ENCODE measurements around the gene MTRR.

Gene MTRR

DNA sequence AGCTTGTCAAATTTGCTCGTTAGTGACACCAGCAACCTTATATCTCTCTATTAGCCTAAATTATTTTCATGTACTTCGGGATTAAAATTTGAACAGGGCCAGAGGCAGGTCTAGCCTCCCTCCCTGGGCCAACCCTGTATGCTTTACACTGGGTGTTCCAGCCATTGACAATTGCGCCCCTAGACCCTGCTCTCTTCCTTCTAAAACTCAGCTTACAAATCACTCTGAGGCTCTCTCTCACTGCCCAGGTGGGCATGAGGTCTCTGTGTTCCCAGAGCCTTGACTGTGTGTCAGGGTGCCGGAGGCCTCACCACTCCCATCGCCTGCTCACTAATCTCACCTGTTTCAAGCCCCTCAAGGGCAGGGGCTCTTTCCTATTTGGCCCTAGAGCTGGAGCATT, 11.6 kb upstream of the MTRR start:
- no peak for DNase-seq (ENCODE audit: low read depth)

DNA sequence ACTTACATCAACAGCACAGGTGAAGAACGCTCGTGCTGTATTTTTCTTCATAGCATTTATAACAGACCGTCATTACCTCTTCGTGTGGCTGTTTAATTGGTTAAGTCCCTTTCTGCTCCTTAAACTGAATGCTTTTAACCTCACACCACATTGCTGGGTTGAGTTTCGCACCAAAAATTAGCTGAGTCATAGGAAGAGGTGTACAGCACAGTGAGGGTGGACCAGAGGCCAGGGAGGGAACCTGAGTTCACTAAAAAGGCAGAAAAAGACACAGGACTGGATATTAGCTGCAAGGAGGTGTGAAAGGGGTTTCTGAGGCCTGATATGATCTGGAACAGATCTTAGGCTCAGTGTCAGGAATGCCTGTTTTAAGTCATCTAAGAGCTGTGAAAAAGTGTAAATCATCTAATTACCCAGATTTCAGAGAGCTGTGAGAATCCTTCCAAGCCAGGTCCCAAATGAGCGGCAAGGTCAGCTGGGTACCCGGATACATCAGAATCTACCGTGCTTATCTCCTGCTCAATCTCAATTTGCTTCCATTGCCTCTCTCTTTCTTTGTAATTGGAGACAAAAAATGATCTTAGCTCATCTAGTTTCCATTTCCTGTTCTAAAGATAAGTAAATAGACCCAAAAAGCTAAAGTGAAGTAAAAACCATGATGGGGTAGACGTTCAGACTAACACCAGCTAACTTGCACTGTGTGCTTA, 10.9 kb upstream of the MTRR start:
- no peak for DNase-seq (ENCODE audit: low read depth)

DNA sequence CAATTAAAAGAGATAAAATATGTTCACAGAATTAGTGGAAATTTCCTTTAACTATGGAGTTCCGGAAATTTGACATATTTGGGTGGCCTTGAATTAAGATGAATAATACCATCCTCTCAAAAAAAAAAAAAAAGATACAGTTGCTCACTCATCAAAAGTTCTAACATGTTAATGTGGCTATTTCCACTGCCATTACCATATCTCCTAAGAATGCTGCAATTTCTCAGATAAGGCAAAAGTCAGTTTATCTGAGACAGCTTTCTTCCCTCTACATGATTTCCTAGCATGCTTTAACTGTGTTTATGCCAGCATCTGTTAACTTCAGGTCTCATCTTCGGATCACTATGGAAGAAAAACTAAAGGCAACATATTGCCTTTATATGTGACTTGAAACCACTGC, 2.8 kb upstream of the MTRR start:
- DNase-seq (ENCODE audit: low read depth): no peak

DNA sequence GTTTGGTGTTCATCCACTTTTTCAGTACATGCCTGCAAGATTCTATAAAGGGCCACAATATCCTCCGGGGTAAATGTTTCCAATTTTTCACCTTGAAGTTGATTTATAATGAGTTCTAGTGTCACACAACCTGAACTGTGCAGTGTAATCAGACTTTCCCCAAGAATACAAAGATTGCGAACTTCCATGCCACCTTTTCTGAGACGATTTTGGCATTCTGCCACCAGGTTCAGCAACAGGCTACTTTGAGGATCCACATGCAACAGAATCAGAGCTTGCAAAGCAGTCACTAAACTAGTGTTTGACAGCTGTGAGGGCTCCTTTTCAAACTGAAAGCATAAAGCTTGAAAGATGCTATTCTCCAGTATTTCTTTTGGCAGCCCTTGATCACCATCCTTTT, 1.7 kb upstream of the MTRR start:
- DNase-seq (ENCODE audit: low read depth): no peak

DNA sequence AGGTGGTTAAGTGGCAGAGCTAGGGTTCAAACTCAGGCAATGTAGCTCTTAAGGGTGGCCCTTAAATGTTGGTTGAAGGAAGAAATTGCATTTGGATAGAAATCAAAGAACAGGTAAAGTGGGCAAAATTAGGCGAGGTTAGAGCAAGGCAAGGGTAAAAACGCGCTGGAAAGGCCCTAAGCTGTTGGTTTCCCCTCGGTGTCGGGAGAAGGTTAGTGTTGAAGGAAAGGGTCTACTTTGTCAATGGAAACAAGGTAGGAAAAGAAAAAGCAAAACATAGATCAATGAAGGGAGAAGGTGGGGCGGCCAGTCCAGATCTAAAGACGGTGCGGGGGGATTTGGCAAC, 548 bp upstream of the MTRR start:
- DNase-seq (ENCODE audit: low read depth): no peak

DNA sequence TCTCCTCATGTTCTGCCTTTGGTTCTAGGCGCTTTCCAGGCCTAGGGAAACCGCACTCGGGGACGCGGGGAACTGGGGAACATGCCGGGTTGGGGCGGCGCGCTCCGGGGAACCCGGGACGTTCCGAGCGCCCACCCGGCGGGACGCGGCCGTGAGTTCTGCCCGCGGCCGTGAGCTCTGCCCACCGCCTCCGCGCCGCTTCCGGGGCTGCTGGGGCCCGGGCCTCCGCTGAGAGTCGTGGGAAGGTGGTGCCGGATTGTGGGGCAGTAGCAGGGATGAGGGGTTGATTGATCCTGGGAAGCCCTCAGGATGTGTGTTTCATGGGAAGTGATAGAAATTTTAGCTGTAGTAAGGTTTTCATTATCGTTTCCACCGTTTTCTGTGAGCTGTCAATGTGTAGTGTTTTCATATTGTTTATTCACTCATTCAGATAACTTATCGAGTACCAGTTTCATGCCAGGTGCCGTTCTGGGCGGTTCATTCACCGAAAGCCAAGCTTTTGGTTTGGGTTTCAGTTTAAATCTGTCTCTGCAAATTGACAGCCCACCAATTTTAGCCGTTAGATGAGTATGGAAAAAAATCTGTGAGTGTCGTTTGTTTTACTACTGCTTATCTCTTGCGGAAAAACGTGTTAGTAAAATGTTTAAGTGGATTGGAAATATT, 657 bp downstream of the MTRR start:
- DNase-seq (ENCODE audit: low read depth): no peak

DNA sequence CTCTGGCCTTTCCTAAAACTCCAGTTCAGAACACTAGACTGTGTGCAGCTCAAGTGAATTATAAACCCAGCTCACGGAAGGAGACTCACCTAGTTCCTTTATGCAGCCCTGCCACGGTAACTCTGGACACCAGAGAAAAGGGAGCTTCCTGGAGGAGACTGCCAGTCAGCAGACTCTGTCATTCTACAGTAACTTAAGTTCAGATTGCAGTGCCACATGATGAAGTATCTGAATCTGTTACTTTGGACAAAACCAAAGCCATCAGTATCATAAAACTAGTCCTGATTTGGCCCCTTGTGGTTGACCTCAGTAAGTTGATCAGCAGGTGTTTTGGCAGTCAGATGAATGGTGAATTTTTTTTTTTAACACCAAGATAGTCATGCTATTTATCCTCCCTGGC, 2.7 kb downstream of the MTRR start:
- no peak for DNase-seq (ENCODE audit: low read depth)

DNA sequence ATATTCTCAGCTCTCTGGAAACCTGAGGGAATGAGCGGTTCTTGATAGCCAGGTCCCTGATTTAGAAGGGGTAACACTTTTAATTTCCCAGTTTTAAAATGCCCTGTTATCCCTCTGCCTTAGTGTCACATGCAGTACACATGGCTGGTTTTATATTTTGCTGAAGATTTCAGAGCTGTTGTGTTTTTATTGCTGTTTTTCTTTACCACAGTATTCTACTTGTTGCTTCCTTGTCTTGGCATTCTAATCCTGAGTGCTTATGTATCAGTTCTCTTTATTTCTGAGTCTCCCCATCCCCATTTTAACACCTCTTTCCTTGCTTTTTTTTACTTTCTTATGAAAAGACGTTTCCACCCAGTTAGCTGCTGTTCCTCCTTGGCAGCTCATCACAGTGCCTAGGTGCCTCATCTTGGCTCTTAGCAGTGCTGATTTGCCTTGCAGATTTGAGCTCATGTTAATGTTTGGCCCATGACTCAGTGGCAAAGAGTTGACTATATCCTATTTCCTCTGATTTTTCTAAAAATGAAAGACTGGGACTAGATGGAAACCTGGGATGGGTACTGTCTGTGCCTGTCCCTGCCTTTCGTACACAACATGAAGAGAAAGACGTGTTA, 3.7 kb downstream of the MTRR start:
- DNase-seq (ENCODE audit: low read depth): no peak

DNA sequence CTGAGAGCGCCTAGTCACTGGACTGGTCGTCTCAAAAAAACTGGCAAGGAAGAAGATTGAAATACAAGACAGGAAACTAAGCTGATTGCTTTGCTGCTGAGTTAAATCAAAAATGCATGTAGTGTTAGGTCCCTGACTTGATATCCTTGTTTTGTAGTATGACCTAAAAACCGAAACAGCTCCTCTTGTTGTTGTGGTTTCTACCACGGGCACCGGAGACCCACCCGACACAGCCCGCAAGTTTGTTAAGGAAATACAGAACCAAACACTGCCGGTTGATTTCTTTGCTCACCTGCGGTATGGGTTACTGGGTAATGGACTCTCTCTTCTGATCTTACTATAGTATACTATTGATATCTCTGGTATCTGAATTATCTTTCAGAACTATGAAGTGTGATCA, 4.3 kb downstream of the MTRR start:
- DNase-seq (ENCODE audit: low read depth): no peak

DNA sequence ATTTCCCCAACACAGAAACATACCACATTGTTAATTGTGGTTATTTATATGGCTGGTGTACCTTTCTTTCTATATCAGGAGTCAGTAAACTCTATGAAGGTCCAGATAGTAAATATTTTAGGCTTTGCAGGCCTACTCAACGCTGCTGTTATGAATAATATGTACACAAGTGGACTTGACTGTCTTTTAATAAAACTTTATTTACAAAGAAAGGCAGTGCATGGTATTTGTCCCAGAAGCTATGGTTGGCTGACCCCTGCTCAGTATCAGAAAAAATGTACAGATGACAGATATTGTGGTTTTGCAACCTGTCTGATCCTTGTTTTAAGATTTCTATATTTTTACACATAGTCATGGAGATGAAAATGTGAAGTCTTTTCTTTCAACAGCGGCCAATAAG, 5.7 kb downstream of the MTRR start:
- DNase-seq (ENCODE audit: low read depth): no peak

DNA sequence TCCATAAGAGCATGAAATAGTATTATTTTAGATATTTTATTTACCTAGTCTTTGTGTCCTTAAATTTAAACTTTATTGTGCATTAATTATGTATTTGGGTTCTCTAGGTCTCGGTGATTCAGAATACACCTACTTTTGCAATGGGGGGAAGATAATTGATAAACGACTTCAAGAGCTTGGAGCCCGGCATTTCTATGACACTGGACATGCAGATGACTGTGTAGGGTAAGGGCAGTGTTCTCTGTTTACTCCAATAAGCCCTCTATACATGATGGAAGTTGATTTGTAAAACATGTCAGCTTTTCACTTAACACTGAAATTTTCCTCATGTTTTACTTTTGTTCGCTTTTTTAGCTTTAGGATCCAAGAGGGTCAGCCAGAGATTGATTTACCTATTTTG, 6.2 kb downstream of the MTRR start:
- DNase-seq (ENCODE audit: low read depth): no peak

DNA sequence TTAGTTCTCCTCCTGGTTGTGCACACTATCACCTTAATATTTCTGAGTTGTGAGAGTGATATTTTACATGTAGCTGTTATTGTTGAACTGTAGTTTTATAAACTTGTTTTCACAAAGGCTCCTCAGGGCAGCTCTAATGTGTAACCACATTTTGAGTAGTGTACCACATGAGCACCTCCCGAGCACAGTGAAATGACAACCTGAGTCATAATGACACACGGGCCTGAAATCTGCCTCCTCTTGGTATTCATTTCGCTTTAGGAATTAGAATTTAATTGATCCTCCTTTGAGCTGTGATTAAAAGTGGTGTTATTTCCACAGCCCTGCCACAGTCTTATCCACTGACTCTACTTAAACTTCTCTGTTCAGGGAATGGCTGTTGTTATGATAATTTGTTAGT, 7.9 kb downstream of the MTRR start:
- DNase-seq (ENCODE audit: low read depth): no peak

DNA sequence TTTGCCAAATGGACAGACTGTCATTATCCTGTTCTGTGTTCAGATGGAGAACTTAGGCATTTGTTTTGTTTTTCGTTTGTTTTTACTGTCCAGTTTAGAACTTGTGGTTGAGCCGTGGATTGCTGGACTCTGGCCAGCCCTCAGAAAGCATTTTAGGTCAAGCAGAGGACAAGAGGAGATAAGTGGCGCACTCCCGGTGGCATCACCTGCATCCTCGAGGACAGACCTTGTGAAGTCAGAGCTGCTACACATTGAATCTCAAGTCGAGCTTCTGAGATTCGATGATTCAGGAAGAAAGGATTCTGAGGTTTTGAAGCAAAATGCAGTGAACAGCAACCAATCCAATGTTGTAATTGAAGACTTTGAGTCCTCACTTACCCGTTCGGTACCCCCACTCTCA, 8.9 kb downstream of the MTRR start:
- DNase-seq (ENCODE audit: low read depth): no peak

DNA sequence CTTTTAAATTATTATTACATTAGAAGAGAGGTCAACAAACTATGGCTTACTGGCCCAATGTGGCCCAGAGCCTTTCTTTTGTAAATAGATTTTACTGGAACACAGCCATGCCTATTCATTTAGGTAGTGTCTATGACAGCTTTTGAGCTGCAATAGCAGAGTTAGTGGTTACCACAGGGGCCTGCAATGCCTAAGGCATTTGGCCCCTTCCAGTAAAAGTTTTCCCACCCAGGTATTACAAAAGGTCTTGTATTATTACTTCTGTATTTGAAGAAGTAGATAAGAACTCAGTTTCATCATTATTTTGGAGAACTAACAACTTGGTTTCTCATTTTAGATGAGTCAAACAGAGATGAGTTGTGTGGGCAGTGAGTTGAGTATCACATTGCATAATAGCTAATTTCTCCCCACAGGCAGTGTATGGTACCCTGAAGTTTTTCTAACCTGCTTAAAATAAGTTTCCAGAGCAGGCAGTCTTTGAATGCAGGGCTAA, 9.5 kb downstream of the MTRR start:
- no peak for DNase-seq (ENCODE audit: low read depth)

DNA sequence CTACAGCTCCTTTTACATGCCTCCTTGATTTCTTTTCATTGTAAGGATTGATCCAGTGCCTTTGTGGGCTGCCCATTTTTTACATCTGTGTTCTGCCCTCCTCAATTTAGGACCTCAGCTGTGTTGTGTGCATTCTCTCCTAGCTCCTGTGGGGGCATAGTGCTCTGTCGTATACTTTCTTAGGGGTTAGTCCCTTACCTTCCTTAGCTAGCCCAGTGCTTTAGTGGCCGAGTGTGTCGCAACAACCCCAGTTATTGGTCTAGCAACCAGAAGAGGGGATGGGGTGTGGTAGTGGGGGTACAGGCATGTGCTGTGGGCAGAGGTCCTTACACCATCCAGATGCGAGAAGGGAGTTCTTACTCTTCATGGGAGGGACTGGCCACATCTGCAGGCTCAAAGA, 12.1 kb downstream of the MTRR start:
- DNase-seq (ENCODE audit: low read depth): no peak

DNA sequence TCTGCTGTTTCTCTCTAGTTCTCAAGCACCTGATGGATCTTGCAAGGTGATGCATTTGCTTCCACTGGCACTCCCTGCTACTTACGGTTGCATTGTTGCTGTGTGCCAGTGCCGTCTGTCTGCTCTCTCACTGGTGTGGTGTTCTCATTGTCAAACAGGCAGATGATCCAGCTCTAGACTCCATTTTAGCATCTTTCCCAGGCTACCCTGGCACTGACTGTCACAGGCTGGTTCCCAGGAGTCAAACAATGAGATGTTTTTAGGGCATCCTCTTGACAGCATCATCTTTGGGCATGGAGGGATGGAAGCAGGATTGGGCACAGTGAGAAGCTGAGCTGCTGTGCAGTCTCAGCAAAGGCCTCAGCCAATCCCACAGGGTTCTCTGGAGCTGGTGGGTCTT, 12.9 kb downstream of the MTRR start:
- DNase-seq (ENCODE audit: low read depth): no peak

DNA sequence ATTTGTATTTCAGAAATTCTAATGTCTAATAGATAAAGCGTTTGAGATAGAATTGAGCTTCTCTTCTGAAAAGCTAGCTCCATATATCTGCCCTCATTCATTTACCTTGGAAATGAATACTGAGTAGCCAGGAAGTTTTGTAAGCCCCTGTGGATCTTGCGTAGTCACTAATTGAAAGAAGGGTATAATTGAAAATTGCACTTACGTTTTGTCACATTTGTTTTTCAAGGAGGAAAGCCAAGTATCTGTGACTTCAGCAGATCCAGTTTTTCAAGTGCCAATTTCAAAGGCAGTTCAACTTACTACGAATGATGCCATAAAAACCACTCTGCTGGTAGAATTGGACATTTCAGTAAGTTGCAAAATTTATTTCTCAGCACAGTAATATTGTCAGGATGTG, 14.0 kb downstream of the MTRR start:
- no peak for DNase-seq (ENCODE audit: low read depth)

DNA sequence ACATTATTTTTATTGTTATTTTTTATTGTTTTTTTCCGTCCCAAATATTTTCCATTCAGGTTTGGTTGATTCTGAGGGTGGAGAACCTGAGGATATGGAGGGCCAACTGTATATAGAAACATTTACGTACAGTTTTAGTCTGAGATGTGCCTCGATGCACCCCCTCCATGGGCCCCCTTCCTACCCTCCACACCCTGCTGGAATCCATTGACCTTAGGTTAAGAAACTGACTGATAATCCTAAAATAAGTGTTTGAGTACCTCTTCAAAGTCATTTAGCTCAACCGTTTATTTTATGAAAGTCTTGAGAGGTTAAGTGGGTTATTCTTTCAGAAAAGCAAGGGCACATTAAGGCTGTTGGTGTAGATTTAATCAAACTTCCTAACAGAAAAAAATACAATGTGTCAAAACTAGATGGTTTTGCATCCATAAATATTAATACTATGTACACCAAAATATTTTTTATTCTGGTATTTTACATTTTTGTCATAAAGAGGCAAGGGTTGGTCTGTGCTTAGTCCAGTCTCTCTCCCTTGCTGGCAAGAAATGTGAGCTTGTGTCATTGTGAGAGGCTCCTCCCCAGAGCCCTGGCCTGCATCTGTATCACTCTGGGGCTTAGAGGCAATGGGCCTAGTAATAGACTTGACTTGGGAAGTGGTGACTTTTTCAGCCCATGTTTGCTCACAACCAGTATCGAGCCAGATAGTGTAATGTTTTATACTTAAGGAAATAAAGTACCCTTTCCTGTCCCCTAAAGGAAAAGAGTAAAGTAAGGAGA, 15.7 kb downstream of the MTRR start:
- no peak for DNase-seq (ENCODE audit: low read depth)

DNA sequence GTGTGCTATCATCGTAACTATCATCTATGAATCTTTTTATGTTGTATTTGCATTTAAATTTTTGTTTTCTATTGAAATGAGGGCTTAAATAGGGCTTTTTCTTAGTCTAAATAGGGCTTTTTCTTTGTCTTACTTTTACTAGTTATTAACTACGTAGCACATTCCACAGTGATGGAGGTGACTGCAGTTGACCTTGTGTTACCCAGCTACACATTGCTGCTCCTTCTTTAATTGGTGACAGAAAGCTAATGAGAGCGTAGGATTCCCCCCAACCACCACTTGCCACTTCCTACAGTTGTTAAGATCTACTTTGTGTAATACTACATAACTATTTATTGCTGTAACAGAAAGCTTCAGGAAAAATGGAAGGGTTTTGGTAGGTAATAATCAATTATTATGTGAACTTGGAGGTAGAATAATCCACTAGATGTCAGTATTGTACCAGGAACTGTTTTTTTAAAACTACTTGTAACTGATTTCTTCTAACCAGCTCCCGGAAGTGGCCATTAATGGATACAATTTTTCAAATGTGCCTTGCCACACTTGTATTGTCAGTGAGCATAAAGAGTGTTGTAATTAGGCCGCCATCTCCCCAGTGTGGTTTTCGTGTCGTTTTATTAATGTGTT, 18.0 kb downstream of the MTRR start:
- DNase-seq (ENCODE audit: low read depth): no peak

DNA sequence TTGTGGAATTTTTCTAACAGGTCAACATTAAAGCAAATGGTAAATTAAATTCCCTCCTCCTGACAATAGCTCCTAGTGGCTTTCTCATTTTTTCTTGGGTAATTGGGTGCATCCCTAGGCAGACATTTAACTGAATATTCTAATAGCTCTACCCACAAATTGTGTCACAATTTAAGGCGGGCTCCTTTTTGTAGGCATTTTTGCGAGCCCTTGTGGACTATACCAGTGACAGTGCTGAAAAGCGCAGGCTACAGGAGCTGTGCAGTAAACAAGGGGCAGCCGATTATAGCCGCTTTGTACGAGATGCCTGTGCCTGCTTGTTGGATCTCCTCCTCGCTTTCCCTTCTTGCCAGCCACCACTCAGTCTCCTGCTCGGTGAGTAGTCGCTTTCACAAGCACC, 20.0 kb downstream of the MTRR start:
- DNase-seq (ENCODE audit: low read depth): no peak

DNA sequence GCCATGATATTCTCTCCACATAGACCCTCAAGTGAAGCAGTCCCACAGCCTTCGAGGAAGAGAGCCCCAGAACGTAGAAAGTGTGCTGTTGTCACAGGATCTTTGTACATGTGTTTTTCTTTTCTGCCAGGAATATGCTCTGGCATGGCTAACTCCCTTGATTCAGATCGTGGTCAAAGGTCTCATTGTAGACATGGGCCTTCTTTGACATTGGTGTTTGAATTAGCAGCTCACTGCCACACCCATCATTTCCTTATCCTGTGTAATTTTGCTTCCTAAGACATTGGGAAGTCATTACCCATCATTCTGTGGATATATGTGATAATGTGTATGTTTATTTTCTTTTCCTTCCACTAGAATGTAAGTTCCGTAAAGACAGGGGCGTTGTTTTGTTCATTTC, 25.5 kb downstream of the MTRR start:
- DNase-seq (ENCODE audit: low read depth): no peak

DNA sequence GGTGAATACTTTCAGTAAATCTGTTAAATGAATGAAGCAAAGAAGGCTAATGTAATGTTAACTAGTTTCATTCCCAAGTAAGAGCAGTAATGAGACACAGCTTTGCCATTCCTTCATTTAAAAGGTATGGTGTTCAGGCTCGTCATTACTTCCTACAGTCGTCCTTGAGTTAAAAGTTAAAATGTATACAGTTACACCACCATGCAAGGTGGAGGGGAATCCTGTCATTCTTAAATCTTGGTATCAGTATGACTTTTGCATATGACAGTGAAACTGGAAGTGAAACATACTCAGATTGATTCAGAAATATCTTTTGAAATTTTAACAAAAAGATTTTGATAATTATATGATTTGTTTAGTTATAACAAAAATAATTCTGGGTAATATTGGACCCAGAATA, 25.9 kb downstream of the MTRR start:
- no peak for DNase-seq (ENCODE audit: low read depth)
